Duodenal mucosa (tissue), 2 donors: Measurements from ENCODE around the gene TUBGCP3.

Experiments used
- H3K27ac ChIP-seq: one replicate; pipeline ENCODE4 v1.7.0; 2013; ENCODE audit warnings: low read depth, low read length
- H3K27me3 ChIP-seq, 2 donors: one replicate each; pipeline ENCODE4 v1.7.0; 2013; ENCODE audit warnings: low read length in 2 of 2, control low read depth in 1 of 2; ENCODE audit not compliant: insufficient read depth in 2 of 2, control insufficient read depth in 1 of 2
- H3K36me3 ChIP-seq, 2 donors: one replicate each; pipeline ENCODE4 v1.7.0; 2013; ENCODE audit warnings: low read length in 2 of 2, control low read depth in 1 of 2; ENCODE audit not compliant: insufficient read depth in 2 of 2, control insufficient read depth in 1 of 2
- H3K4me1 ChIP-seq, 2 donors: one replicate each; pipeline ENCODE4 v1.7.0; 2013; ENCODE audit warnings: low read length in 2 of 2, control low read depth in 1 of 2; ENCODE audit not compliant: insufficient read depth in 2 of 2, control insufficient read depth in 1 of 2
- H3K4me3 ChIP-seq, 2 donors: one replicate each; pipeline ENCODE4 v1.7.0; 2013; ENCODE audit warnings: low read length in 2 of 2, low read depth in 1 of 2
- H3K9ac ChIP-seq, 2 donors: one replicate each; pipeline ENCODE4 v1.7.0; 2013; ENCODE audit warnings: low read length in 2 of 2, low read depth in 1 of 2
- H3K9me3 ChIP-seq, 2 donors: one replicate each; pipeline ENCODE4 v1.7.0; 2013; ENCODE audit warnings: low read length in 2 of 2, control low read depth in 1 of 2; ENCODE audit not compliant: control insufficient read depth in 1 of 2

The TUBGCP3 gene

DNA sequence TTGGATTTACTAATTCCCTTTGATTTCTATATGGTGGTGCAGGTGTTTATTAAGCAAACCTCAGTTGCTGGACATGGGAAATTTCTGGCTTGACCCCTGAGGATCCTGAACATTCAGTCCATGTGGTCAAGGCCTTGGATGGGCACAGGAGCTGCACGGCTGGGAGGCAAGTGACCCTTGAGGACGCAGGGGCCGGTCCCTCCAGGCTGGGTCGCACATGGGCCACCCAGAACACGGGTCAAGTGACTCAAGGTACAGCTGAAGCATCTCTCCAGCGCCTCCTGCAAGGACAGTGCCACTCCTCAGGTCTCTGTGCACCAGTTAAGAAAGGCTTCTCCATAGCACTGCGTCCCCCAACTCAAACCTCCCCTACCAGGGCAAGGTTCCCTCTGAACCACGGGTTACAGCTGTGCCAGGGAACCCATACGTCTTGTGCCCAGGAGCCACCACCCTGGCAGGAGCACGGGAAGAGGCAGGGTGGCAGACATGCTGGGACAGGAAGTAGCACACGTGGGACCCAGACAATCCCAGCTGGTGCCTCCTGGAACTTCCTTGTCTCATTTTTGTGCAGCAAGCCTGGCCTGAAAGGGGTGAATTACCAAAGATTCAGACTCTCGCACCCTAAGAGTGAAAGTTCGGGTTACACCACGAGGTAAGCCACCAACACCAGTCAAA is 118.7 kb downstream of the TUBGCP3 start:
- H3K4me3 ChIP-seq = no peak overlapping the region
- no peak overlapping the region for H3K27ac ChIP-seq
- no peaks in the 10 kb centered on the region for H3K36me3 ChIP-seq
- no peaks in the 10 kb centered on the region for H3K4me1 ChIP-seq
- no peaks in the 10 kb centered on the region for H3K27me3 ChIP-seq
- H3K9ac ChIP-seq = no peak overlapping the region
- no peaks in the 10 kb centered on the region for H3K9me3 ChIP-seq

DNA sequence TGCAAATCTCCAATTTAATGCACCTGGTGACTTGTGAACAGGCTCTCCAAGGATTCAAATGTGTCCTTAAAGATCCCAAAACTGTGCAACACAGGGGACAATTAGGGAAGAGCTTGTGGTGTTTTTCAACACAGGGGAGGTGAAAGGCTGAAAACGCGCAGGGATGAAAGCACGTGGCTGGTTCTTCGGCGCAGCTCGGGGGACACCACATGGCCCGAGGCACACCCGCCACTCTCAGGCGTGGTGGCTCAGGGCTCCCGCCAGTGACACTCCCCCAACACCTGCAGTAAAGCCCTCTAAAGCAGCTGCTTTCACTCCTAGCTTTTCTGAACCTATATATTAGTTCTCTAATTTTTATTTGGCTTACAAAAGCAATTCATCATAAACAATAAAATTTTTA is 119.9 kb downstream of the TUBGCP3 start:
- Histone ChIP-seq H3K4me3 (no peak overlapping the region), H3K27ac (no peak overlapping the region), H3K4me1 (no peaks in the 10 kb centered on the region), H3K36me3 (no peaks in the 10 kb centered on the region), H3K9ac (no peak overlapping the region), H3K27me3 (no peaks in the 10 kb centered on the region), H3K9me3 (no peaks in the 10 kb centered on the region)

DNA sequence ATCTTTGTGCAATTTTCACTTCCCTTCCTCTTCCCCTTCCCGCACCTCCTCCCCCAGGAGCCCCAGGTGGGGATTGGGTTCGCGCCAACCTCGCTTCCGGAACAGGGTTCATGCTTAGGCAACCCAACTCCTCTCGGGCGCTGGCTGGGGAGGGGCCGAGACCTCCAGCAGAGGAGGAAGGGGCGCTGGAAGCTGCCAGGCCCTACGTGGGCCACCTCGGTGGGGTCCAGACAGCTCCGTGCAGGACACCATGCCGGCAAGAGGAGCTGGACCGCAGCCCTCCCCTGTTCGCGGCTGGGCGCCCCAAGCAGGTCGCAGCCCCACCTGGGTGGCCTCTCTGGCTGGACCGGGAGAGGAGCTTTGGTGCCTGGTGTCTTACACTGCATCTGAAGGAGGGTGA is 120.7 kb downstream of the TUBGCP3 start:
- Histone ChIP-seq H3K9ac (no peak overlapping the region), H3K4me3 (no peak overlapping the region), H3K27ac (no peak overlapping the region), H3K4me1 (no peaks in the 10 kb centered on the region), H3K36me3 (no peaks in the 10 kb centered on the region), H3K9me3 (no peaks in the 10 kb centered on the region), H3K27me3 (no peaks in the 10 kb centered on the region)

DNA sequence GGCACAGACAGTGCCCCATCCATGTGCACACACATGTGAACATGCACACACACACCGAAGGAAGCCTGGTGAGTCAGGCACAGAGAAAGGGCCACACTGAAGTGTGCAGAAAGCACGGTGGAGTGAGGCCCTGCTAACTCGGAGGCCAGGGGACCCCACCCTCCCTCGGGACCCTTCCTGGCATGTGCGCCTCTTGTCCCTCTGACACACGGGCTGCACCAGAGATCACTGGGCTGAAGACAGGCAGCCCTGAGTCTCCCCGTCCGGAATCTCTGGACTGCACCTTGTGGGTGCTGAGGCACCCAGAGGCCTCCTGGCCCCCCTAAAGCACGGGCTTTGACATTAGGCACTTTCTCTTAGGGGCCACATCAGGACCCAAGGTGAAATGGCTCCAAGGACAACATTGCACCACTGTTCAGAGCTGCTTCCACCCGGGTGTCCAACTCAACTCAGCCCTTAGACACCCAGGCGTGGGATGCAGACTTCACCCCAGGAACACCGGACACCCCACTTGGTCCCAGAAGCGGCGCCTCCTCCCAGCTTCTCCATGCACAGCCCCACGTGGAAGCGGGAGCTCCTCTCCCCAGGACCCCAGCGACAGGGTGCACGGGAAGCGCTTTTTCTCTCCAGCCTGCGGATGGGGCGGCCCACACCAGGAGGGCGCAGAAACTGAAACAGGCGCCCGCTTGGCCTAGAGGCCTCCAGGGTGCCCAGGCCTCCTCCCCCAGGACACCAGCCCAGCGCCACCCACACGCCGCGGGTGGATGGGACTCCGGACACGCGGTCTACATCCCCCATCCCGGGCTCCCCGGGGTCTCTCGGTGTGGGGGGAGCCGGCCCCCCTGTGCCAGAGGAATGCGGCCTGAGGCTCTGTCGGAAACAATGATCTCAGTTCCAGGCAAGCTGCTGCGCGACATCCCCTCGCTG is 121.6 kb downstream of the TUBGCP3 start:
- H3K27me3 ChIP-seq = no peaks in the 10 kb centered on the region
- H3K27ac ChIP-seq = no peak overlapping the region
- no peaks in the 10 kb centered on the region for H3K4me1 ChIP-seq
- no peak overlapping the region for H3K9ac ChIP-seq
- H3K36me3 ChIP-seq = no peaks in the 10 kb centered on the region
- no peaks in the 10 kb centered on the region for H3K9me3 ChIP-seq
- no peak overlapping the region for H3K4me3 ChIP-seq

DNA sequence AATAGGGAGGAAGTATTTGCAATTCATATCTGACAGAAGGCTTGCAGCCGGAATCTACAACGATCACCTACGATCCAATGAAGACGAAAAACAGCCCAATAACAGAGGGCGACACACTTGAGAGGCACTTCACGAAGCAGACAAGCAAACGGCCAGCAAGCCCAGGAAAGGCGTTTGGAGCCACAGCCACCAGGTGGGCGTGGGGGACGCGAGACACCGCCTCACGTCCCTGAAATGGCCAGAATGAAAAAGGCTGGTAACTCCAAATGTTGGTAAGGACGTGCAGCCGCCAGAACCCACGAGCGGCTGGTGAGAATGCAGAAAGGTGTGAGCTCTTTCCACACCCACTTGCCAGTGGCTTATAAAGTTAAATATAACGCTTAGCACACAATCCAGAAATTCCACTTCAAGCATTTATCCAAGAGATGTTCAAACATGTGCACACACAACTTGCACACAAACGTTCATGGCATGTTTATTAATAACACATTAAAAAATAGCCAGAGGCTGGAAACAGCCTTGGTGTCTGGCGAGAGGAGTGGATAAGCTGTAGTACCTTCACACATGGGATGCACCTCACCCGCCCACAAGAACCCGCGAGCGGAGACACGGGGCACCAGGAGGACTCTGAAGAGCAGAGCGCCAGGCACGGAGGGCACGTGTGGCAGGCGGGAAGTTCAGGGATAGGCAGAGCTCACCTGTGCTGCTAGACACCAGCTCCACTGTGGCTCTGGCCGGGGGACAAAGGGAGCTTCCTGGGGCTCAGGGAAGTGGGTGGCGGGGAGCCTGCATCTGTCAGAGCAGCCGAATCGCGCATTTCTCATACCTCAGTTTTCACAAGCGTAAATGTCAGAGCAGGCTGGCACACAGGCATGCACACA is 122.5 kb downstream of the TUBGCP3 start:
- no peak overlapping the region for H3K9ac ChIP-seq
- H3K36me3 ChIP-seq = no peaks in the 10 kb centered on the region
- H3K27ac ChIP-seq = no peak overlapping the region
- H3K4me3 ChIP-seq = no peak overlapping the region
- no peaks in the 10 kb centered on the region for H3K9me3 ChIP-seq
- no peaks in the 10 kb centered on the region for H3K4me1 ChIP-seq
- H3K27me3 ChIP-seq = no peaks in the 10 kb centered on the region

DNA sequence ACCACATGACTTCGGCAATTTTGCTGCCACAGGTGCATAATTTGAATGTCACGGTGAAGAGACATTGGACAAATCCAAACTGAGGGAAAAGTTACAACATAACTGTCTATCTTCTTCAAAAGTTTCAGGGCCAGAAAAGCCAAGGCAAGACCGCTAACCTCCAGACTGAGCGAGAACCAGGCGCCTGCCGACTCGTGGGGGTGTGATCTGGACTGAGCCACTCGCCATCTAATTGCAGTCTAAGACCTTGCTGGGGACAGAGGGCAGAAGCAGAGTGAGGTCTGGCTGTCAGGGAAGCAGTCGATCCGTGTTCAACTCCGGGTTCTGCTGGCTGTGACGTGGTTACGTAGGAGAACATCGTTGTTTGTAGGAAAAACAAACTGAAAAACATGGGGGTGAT is 123.2 kb downstream of the TUBGCP3 start:
- Histone ChIP-seq H3K4me3 (no peak overlapping the region), H3K4me1 (no peaks in the 10 kb centered on the region), H3K27ac (no peak overlapping the region)

DNA sequence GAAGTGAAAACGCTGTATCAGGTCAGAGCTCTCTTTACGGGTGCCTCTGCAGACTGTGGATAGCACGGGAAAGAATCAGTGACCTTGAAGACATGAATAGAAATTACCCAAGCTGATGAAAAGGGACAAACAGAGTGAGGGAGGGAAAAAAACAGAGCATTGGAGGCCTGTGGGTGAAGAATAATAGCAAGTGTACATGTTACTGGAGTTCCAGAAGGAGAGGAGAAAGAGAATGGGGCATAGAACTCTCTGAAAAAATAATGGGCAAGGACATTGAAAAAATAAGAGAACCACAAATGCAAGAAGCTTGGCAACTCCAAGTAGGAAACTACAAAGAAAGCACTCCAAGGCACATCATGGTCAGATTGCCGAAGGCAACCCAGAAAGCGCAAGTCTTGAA is 125.5 kb downstream of the TUBGCP3 start:
- Histone ChIP-seq H3K4me3 (no peak overlapping the region), H3K27ac (no peak overlapping the region), H3K9ac (no peak overlapping the region), H3K4me1 (no peaks in the 10 kb centered on the region), H3K36me3 (no peaks in the 10 kb centered on the region), H3K27me3 (no peaks in the 10 kb centered on the region), H3K9me3 (no peaks in the 10 kb centered on the region)

More for the DNA sequence above, 123.2 kb downstream of the TUBGCP3 start:
- Histone ChIP-seq H3K9ac (no peak overlapping the region), H3K27me3 (no peaks in the 10 kb centered on the region), H3K9me3 (no peaks in the 10 kb centered on the region), H3K36me3 (no peaks in the 10 kb centered on the region)

DNA sequence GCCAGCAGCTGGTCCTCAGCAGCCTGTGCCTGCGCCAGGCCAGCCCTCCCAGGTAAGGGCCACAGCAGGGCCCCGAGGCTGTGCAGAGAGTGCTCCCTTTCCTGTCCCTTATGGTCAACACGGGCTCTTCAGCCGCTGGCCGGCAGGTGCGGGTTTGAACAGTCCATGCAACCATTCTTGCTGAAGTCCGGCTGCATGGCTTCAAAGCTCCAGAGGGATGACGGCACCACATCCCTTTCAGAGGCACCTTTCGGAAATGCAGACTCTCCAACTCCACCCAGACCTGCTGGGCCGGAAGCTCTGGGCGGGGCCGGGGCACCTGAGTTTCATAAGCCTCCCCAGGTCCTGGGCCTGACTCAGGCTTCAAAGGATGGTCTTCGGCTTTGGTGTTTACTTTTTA is 130.5 kb downstream of the TUBGCP3 start:
- Histone ChIP-seq H3K4me3 (no peak overlapping the region), H3K36me3 (no peaks in the 10 kb centered on the region), H3K9me3 (no peaks in the 10 kb centered on the region), H3K27me3 (no peaks in the 10 kb centered on the region), H3K9ac (no peak overlapping the region), H3K27ac (no peak overlapping the region), H3K4me1 (no peaks in the 10 kb centered on the region)

DNA sequence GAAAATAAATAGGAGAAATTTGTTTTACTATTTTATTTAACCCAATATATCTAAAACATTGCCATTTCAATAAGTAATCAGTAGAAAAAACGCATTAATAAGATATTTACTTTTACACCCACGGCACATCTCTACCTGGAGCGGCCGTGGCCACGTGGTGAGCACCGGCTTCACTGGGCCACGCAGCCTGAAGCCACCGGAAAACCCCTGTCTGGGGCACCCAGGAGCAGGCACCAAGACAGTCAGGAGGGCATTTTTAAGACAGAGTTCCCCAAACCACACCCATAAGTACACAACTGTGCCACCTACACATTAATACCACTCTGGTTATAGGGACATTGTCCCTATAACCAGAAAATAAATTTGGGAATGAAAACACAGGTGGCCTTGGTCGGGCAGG is 130.9 kb downstream of the TUBGCP3 start:
- H3K9me3 ChIP-seq = no peaks in the 10 kb centered on the region
- H3K27me3 ChIP-seq = no peaks in the 10 kb centered on the region
- no peak overlapping the region for H3K27ac ChIP-seq
- no peaks in the 10 kb centered on the region for H3K36me3 ChIP-seq
- no peak overlapping the region for H3K9ac ChIP-seq
- H3K4me1 ChIP-seq = no peaks in the 10 kb centered on the region
- H3K4me3 ChIP-seq = no peak overlapping the region
